CD14-positive monocyte (primary cell): ENCODE data around the gene NAA16. TPM values are rescaled to one million over a fixed set of nuclear protein-coding genes. Genes with fewer than 3 reads are reported as not detected.
A peak's percentile ranks its signal among the peaks of the same experiment; 100 is the strongest.

ENCODE experiments used
- DNase-seq, 3 donors: peaks; one replicate each; pipeline ENCODE4 v3.0.0-alpha.2; 2011 to 2022
- H2AFZ ChIP-seq: 2 replicates; pipeline ENCODE4 v1.6.0; 2012; ENCODE audit warnings: mild to moderate bottlenecking, low read depth, low read length, inconsistent platforms; ENCODE audit not compliant: insufficient read depth, poor library complexity, severe bottlenecking
- H3K27ac ChIP-seq, 2 donors: 1 replicate in 1 of 2; 2 replicates in 1 of 2; pipeline ENCODE4 v1.5.1; 2012 to 2013; ENCODE audit warnings: low read length in 2 of 2, control low read depth in 1 of 2, inconsistent platforms in 1 of 2, low read depth in 1 of 2, mild to moderate bottlenecking in 1 of 2
- H3K27me3 ChIP-seq, 2 donors: one replicate each; pipeline versions ENCODE4 v1.6.0 to v1.6.1; 2011 to 2013; ENCODE audit warnings: low read length in 2 of 2; ENCODE audit not compliant: control insufficient read depth in 2 of 2, insufficient read depth in 2 of 2
- H3K36me3 ChIP-seq, 2 donors: replicated peaks in 1 of 2; 1 replicate in 1 of 2; 2 replicates in 1 of 2; pipeline versions ENCODE4 v1.5.1 to v1.6.1; 2012 to 2013; ENCODE audit warnings: low read length in 2 of 2, control low read depth in 1 of 2, inconsistent platforms in 1 of 2, mild to moderate bottlenecking in 1 of 2; ENCODE audit not compliant: insufficient read depth in 2 of 2, control insufficient read depth in 1 of 2
- H3K4me1 ChIP-seq, 2 donors: 1 replicate in 1 of 2; 2 replicates in 1 of 2; pipeline versions ENCODE4 v1.5.1 to v1.6.1; 2012 to 2013; ENCODE audit warnings: low read length in 2 of 2, control low read depth in 1 of 2, inconsistent platforms in 1 of 2, mild to moderate bottlenecking in 1 of 2, moderate library complexity in 1 of 2; ENCODE audit not compliant: insufficient read depth in 2 of 2, control insufficient read depth in 1 of 2
- H3K4me2 ChIP-seq: replicated peaks from 2 replicates; pipeline ENCODE3; 2012; ENCODE audit warnings: low read length, moderate library complexity, mild to moderate bottlenecking; ENCODE audit not compliant: poor library complexity, severe bottlenecking; ENCODE audit errors: extremely low read depth
- H3K4me3 ChIP-seq, 3 experiments: fragments of 200-600 bp in 1 of 3; sonication (generic) in 1 of 3; replicated peaks in 1 of 3; 1 replicate in 2 of 3; 2 replicates in 1 of 3; pipeline ENCODE4 v1.5.1; 2011 to 2013; ENCODE audit warnings: low read length in 3 of 3, mild to moderate bottlenecking in 3 of 3, control low read depth in 2 of 3, low read depth in 2 of 3, inconsistent platforms in 1 of 3, moderate library complexity in 1 of 3
- H3K79me2 ChIP-seq: 2 replicates; pipeline ENCODE4 v1.6.0; 2012; ENCODE audit warnings: mild to moderate bottlenecking, control low read depth, inconsistent platforms, low read length, moderate library complexity; ENCODE audit not compliant: insufficient read depth
- H3K9ac ChIP-seq: 2 replicates; pipeline ENCODE4 v1.6.0; 2017; ENCODE audit warnings: low read length, mild to moderate bottlenecking; ENCODE audit not compliant: insufficient read depth, poor library complexity, severe bottlenecking
- H3K9me3 ChIP-seq, 2 donors: replicated peaks in 1 of 2; 1 replicate in 1 of 2; 2 replicates in 1 of 2; pipeline versions ENCODE4 v1.5.1 to v1.6.1; 2012 to 2013; ENCODE audit warnings: low read length in 2 of 2, control low read depth in 1 of 2; ENCODE audit not compliant: control insufficient read depth in 1 of 2, insufficient read depth in 1 of 2
- H4K20me1 ChIP-seq: 2 replicates; pipeline ENCODE4 v1.6.0; 2012; ENCODE audit warnings: mild to moderate bottlenecking, low read length, control low read depth, moderate library complexity; ENCODE audit not compliant: insufficient read depth
- H3K27ac Mint-ChIP-seq, 7 donors: one replicate each; pipeline ENCODE4 v1.8.0; 2020; ENCODE audit warnings: mild to moderate bottlenecking in 7 of 7, mixed read lengths in 7 of 7, moderate library complexity in 6 of 7, inconsistent platforms in 2 of 7
- H3K27me3 Mint-ChIP-seq, 3 donors: one replicate each; pipeline ENCODE4 v1.8.0; 2021 to 2022; ENCODE audit warnings: low read depth in 3 of 3, mild to moderate bottlenecking in 3 of 3, mixed read lengths in 3 of 3, moderate library complexity in 3 of 3, inconsistent platforms in 1 of 3
- H3K36me3 Mint-ChIP-seq, 2 donors: one replicate each; pipeline ENCODE4 v1.8.0; 2020; ENCODE audit warnings: mixed read lengths in 2 of 2, inconsistent platforms in 1 of 2, mild to moderate bottlenecking in 1 of 2
- H3K4me1 Mint-ChIP-seq: one replicate; pipeline ENCODE4 v1.8.0; 2020; ENCODE audit warnings: mild to moderate bottlenecking, mixed read lengths
- H3K4me3 Mint-ChIP-seq, 2 donors: one replicate each; pipeline ENCODE4 v1.8.0; 2020; ENCODE audit warnings: mild to moderate bottlenecking in 2 of 2, mixed read lengths in 2 of 2, moderate library complexity in 1 of 2
- H3K9me3 Mint-ChIP-seq, 7 donors: one replicate each; pipeline ENCODE4 v1.8.0; 2020 to 2022; ENCODE audit warnings: mixed read lengths in 7 of 7, mild to moderate bottlenecking in 6 of 7, moderate library complexity in 6 of 7, inconsistent platforms in 2 of 7
- CTCF ChIP-seq: fragments of 200-600 bp; IDR thresholded peaks from one replicate; pipeline ENCODE4 v1.8.0; 2022; ENCODE audit warnings: antibody characterized with exemption, mild to moderate bottlenecking
- WGBS: methylation state at CpG from one replicate; pipeline ENCODE4 v1.1.5; 2013; ENCODE audit warnings: missing lambda C conversion rate; ENCODE audit not compliant: insufficient coverage; 5-methylcytosine and 5-hydroxymethylcytosine counted together
- intact Hi-C, 2 donors: fragments of 100-400 bp; cut with micrococcal nuclease; formaldehyde crosslinking; loops; one replicate each; pipeline versions ENCODE4 v1.15.0 to v1.15.1; 2023
- polyA plus RNA-seq, 3 donors: library from polyadenylated mRNA; depleted of rRNA in 1 of 3; unstranded in 2 of 3; stranded (reverse) in 1 of 3; fragments of 300-500 nt in 2 of 3; fragments of >200 nt in 1 of 3; fragmentation: Illumina TruSeq in 2 of 3; gene quantifications; 1 replicate in 2 of 3; 2 replicates in 1 of 3; pipeline ENCODE4 v1.2.3, GENCODE V29; 2012 to 2021

NAA16 gene
- polyA plus RNA-seq, 3 donors, result 3.8 to 20.6 (median 5.9) TPM

GRCh38 chr13:41332829-41333228, 21.8 kb downstream of the NAA16 start:
- no peaks in the 10 kb centered on the region for H3K27me3 Mint-ChIP-seq

GRCh38 chr13:41334810-41335209, 23.7 kb downstream of the NAA16 start:
- Mint-ChIP-seq H3K36me3 (peaks cover 57 to 68% of the 10 kb centered on the region in 2 donors), H3K27me3 (no peaks in the 10 kb centered on the region), H3K4me3 (no peak overlapping the region), H3K27ac (no peak overlapping the region), H3K9me3 (no peaks in the 10 kb centered on the region), H3K4me1 (no peaks in the 10 kb centered on the region)
- Histone ChIP-seq H4K20me1 (no peaks in the 10 kb centered on the region), H3K79me2 (peaks cover 28% of the 10 kb centered on the region), H2AFZ (no peak overlapping the region), H3K9me3 (no peaks in the 10 kb centered on the region), H3K4me1 (no peaks in the 10 kb centered on the region), H3K4me2 (no peak overlapping the region), H3K9ac (no peak overlapping the region), H3K36me3 (peaks cover 30 to 76% of the 10 kb centered on the region in 2 donors), H3K4me3 (no peak overlapping the region), H3K27me3 (no peaks in the 10 kb centered on the region), H3K27ac (no peak overlapping the region)
- WGBS, result no CpG with 5 or more reads among the region's 4 CpGs
- TF ChIP-seq CTCF, result no peak
- no peak for DNase-seq
- intact Hi-C loops, result no loop called here

More at GRCh38 chr13:41332829-41333228, 21.8 kb downstream of the NAA16 start:
- Histone ChIP-seq H3K4me2 (no peak overlapping the region), H3K27ac (no peak overlapping the region), H3K9me3 (no peaks in the 10 kb centered on the region), H3K4me3 (no peak overlapping the region), H3K27me3 (no peaks in the 10 kb centered on the region), H3K9ac (no peak overlapping the region), H2AFZ (no peak overlapping the region), H3K79me2 (peaks cover 34% of the 10 kb centered on the region), H3K4me1 (peaks cover 6 to 11% of the 10 kb centered on the region in 2 donors), H4K20me1 (no peaks in the 10 kb centered on the region), H3K36me3 (peaks cover 31 to 60% of the 10 kb centered on the region in 2 donors)
- H3K9me3 Mint-ChIP-seq, result no peaks in the 10 kb centered on the region
- no CpG with 5 or more reads among the region's 1 CpG for WGBS
- no peak for DNase-seq
- TF ChIP-seq CTCF, result no peak
- H3K4me3 Mint-ChIP-seq, result no peak overlapping the region
- H3K4me1 Mint-ChIP-seq, result peaks cover 12% of the 10 kb centered on the region
- H3K27ac Mint-ChIP-seq, result peak overlapping the region in 1 of 7 donors; percentile 7
- intact Hi-C loops, result no loop called here
- peaks cover 45 to 58% of the 10 kb centered on the region in 2 donors for H3K36me3 Mint-ChIP-seq
